SH-SY5Y (cell line): Measurements from ENCODE around the gene SUSD2.

ENCODE experiments used
- GATA2 ChIP-seq: IDR thresholded peaks from 2 replicates; pipeline ENCODE4 v1.6.1; 2011; ENCODE audit warnings: mild to moderate bottlenecking, low read depth, low read length
- GATA3 ChIP-seq: IDR thresholded peaks from 2 replicates; pipeline ENCODE4 v1.6.1; 2011; ENCODE audit warnings: low read depth, mild to moderate bottlenecking, low read length, moderate library complexity

DNA sequence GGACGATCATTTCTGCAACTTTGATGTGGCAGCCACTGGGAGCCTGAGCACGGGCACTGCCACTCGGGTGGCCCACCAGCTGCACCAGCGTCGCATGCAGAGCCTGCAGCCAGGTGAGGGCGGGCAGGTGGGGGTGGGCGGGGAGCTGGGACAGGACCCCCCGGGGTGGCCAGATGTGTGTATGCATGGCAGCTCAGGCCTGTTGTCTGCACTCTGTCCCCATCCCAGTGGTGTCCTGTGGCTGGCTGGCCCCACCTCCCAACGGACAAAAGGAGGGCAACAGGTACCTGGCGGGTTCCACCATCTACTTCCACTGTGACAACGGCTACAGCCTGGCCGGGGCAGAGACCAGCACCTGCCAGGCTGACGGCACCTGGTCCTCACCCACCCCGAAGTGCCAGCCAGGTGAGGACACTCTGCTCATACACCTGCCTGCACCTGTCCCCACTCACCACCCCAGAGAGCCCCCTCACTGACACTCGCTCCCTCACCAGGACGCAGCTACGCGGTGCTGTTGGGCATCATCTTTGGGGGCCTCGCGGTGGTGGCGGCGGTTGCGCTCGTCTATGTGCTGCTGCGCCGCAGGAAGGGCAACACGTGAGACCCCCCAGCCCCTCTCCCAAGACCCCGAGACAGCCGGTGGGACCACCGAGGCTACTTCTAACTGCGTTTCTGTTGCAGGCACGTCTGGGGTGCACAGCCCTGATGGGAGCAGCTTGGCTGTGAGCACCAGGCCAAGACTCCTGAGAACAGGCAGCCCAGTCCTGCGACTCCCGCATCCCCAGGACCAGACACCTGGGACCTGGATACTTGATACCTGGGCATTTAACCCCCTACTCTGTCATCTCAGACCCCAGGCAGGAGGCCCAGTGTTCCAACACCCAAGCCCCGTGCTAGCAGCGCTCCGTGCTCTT is 6.7 kb downstream of the SUSD2 start:
- no peak for TF ChIP-seq GATA2
- TF ChIP-seq GATA3: no peak
